ENCODE measurements around the gene OPTN. TPM values are rescaled to one million over a fixed set of nuclear protein-coding genes. Genes with fewer than 3 reads are reported as not detected.

The OPTN gene
- polyA plus RNA-seq, 1 of the 3 experiments (the other 2 are of a cell fraction): 21.6 TPM

- 98% methylated on average over 3 of the region's 3 CpGs for WGBS (ENCODE audit: low lambda C conversion rate)
- Histone ChIP-seq H3K27ac (ENCODE audit: low read depth in 2 of 2, low read length in 1 of 2) (no peak overlapping the region), H4K20me1 (ENCODE audit: insufficient read depth) (no peaks in the 10 kb centered on the region), H3K27me3 (ENCODE audit: insufficient read depth) (no peaks in the 10 kb centered on the region), H3F3A (replicated peaks; ENCODE audit: insufficient read depth) (no peaks in the 10 kb centered on the region), H3K9ac (no peak overlapping the region), H3K9me3 (no peaks in the 10 kb centered on the region), H3K4me3 (ENCODE audit: low read depth in 2 of 2, low read length in 1 of 2) (no peak overlapping the region), H3K4me2 (no peak overlapping the region), H3K79me2 (ENCODE audit: insufficient read depth) (no peaks in the 10 kb centered on the region), H3K4me1 (ENCODE audit: control insufficient read depth in 1 of 2, insufficient read depth in 2 of 2, low read depth in 1 of 2, low read length in 1 of 2) (no peaks in the 10 kb centered on the region), H3K36me3 (replicated peaks in 1 of 2; ENCODE audit: control insufficient read depth in 1 of 2, insufficient read depth in 2 of 2, low read length in 1 of 2) (peaks cover 20 to 22% of the 10 kb centered on the region in 2 experiments), H3K9me2 (no peaks in the 10 kb centered on the region), H2AFZ (ENCODE audit: low read depth) (no peak overlapping the region)
- POLR2A ChIA-PET: no interaction called here
- CTCF ChIA-PET: interaction anchor here (0.6 to 2.0 kb wide), 2 partner anchors 25 to 115 kb away, joined by 3 to 4 read pairs; partner anchors contain the start of gene MCM10
- no peak for TF ChIP-seq CHD2 (IDR thresholded peaks at IDR 0.05; ENCODE audit: low read length, partially characterized antibody)
- TF ChIP-seq IRF3 (IDR thresholded peaks at IDR 0.05; ENCODE audit: low read depth, low read length): no peak
- no peak for DNase-seq
Measured at GRCh38 chr10:13187135-13187534, 87.2 kb downstream of the OPTN start.

Small RNA genes within 50 kb of the gene (small RNA-seq; reads per million reads assigned to genes)
- 0 reads per million in 7 experiments for gene SNRPGP5

Other genes starting within 250 kb of the OPTN start
- 0.02 and 0.05 TPM in 2 replicates for gene CCDC3, start 98.5 kb upstream of the OPTN start, polyA plus RNA-seq (2012; rRNA removed)
- 5.1 and 5.5 TPM in 2 replicates for gene MCM10, start 61.4 kb downstream of the OPTN start, polyA plus RNA-seq (2012; rRNA removed)
- not detected in 2 replicates for gene UCMA, start 134.2 kb downstream of the OPTN start, polyA plus RNA-seq (2012; rRNA removed)
- gene PHYH, start 199.9 kb downstream of the OPTN start, polyA plus RNA-seq (2012; rRNA removed): 15.6 and 16.2 TPM in 2 replicates
- 64.8 and 79.8 TPM in 2 replicates for gene SEPHS1, start 248.1 kb downstream of the OPTN start, polyA plus RNA-seq (2012; rRNA removed)

Data from SK-N-SH (cell line).